NCI-H1417 treated with DMSO at 0.1 percent for 48 hours (cell line): ENCODE measurements around the gene NPAS3.

Experiments used
- DNase-seq: peaks from one replicate; lab custom pipeline; 2025; lab: John Stamatoyannopoulos, UW

Gene NPAS3

DNA sequence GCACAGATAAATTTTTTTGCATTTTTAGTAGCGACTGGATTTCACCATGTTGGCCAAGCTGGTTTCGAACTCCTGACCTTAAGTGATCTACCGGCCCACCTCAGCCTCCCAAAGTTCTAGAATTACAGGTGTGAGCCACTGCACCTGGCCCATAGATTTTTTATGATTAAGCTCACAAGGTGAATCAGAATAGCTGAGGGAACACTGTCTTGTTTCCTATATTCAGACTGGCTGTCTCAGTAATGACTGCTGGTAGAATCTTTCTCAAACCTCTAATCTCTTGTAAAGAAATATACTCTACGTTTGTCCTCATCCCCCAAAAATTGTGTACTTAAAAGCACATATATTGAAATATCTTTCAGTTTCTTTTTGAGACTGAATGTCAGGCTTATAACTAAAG is 650.1 kb downstream of the NPAS3 start:
- DNase-seq: no peak

DNA sequence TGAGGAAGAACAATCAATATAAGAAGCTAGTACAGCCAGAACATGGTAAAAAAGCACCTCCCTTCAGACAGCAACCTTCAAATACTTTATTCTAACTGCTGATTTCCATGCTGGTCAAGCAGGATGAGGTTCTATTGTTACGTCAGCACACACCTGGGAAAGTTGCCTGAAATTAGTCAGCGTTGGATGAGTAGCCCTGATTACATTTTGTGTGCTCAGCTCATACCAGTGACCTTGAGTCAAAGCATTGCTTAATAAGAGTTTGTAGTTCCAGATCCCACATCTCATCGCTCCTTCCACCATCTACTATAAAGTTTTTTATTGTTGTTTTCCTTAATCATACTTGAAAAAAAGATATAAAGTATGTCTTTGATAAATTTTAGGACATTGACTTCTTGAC is 650.7 kb downstream of the NPAS3 start:
- DNase-seq: no peak

DNA sequence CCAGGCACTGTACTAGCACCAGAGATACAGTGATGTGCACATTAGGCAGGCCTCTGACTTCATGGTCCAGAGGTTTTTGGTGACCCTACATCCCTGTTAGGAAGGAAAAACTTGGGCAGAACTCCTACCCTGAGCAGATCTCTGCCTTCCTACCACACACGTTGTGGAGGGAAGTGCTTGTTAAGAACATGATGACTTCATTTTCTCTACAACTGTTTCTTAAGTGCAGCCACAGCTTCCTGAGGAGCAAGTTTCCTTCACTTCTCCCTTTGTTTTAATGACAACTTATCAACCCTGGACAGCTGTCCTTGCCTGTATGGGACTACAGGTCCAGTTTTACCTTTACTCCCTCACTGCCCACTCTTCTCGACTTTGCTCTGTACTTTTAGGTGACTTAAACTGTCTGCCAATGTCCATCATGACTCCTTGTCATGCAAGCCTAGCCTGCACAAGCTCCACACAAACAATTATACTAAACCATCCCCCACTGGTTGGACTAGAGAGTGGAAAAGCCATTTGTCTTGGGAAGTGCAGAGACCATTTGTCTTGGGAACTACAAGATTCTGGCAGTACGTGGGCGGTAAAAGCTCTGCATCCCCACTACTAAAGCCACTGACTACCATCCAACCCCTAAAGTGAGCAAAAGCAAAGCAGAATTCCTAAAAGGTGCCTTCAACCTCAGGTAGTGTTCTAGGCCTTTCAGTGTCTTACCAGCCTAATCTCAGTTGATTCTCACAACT is 652.4 kb downstream of the NPAS3 start:
- DNase-seq: no peak

DNA sequence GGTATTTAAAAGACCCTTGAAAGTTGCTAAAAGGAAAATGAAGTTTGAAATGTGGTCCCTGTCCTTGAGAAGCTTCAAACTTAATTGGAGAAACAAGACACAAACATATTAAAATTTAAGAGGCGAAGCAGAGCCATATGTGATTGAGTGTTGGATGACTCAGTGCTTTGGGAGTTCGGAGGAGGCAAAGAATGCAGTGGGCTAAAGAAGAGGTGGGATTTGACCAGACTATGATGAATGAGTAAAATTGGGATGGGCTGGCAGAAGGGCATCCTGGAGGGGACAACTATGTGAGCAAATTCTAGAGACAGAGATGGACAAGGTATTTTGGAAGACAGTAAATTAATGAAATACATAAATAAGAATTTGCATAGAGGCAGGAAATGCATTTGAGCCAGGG is 653.6 kb downstream of the NPAS3 start:
- no peak for DNase-seq

DNA sequence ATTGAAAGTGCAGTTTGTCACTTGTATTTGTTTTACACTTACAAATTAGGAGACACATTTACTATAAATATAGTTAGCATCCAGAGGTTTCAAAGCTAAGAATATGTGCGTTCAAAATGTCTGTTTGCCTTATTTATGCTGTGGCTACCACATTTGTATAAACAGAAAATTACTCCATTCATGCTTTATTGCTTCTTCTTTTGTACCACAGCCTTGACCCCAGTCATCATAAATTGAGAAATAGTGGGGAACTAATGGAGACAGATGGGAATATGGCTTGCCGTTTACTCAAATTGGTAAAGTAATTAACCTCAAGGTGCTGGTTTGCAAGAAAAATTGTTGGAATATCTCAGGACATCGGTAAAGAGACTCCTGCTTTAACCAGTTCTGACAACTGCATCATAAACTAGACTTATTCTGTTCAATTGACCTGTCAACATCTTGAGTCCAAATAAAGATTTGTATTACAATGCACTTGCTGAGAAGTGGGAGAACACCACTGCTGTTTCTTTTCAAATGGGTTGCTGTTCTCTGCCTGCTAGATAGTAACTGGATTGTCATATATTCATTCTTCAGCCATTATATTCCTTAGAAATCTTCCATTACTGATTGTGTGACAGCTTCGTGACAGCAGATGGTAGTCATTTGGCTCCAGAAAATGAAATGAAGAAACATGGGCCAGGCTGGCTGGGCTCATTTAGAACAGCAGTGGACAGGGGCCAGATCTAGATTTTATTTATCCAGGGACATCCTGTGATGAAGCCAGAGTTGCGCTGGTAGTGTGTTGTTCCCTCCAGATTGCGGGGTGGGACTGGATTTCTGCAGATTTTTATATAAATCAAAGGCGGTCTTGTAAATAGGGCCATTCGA is 657.8 kb downstream of the NPAS3 start:
- DNase-seq: no peak

- no peak for DNase-seq
Observed at GRCh38 chr14:33598582-33598981, 659.9 kb downstream of the NPAS3 start.

DNA sequence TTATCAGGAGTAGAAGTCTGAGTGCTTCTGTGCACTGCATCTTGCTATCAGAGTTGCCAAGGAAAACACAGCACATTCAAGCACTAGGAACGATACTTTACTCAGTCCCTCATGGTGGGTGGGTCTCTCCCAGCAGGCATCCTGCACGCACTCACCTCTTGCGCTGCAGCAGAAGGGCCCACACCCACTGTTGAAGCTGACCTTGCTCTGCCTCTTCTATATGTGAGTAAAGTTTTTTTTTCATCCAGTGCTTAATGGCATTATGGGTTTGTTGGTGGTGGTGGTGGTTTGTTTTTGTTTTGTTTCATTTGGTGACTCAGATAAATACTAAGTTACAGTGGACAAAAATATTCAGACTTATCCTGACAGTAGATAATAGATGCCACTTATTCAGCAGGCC is 663.7 kb downstream of the NPAS3 start:
- no peak for DNase-seq

GRCh38 chr14:33606591-33606990 is 667.9 kb downstream of the NPAS3 start:
- DNase-seq: no peak

- DNase-seq: no peak
Observed at GRCh38 chr14:33609582-33609981, 670.9 kb downstream of the NPAS3 start.

DNA sequence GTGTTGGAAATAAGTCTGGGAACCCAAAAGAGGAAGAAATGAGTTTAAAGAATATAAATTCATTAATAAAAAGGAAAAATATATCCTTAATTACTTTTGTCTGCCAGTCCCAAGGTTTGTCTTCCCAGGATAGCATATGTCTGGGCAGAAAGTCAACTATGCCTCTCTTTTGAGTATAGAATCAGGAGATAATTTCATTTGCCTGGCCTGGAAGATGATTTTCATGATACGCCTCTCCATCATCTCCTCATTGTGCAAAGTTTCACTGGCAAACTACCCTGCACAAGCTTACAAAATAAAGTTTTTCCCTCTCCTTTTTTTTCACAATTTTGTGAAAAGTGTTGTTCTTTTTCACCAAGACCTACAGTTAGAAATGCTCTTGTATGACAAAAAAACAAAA is 671.4 kb downstream of the NPAS3 start:
- DNase-seq: no peak

- no peak for DNase-seq
Observed at GRCh38 chr14:33611405-33612196, 672.9 kb downstream of the NPAS3 start.

DNA sequence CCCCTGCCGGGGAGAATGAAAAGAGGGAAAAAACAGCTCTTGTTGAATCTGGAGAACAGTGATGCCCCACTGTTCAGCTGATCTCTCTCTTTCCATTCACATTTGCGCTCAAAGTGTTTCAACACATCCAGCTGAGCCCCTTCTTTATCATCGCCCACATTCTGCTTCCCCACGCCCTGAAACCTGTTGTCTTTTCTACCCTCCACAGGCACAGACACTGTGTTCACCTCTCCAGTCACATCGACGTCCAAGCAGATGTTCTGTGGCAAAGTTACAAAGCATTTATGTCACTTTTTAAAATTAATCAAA is 673.5 kb downstream of the NPAS3 start:
- no peak for DNase-seq

GRCh38 chr14:33617154-33617553 is 678.5 kb downstream of the NPAS3 start:
- no peak for DNase-seq

- no peak for DNase-seq
Observed at GRCh38 chr14:33618361-33619105, 679.9 kb downstream of the NPAS3 start.

- no peak for DNase-seq
Observed at GRCh38 chr14:33622496-33622895, 683.8 kb downstream of the NPAS3 start.

- DNase-seq: no peak
Observed at GRCh38 chr14:33629792-33630191, 691.1 kb downstream of the NPAS3 start.

DNA sequence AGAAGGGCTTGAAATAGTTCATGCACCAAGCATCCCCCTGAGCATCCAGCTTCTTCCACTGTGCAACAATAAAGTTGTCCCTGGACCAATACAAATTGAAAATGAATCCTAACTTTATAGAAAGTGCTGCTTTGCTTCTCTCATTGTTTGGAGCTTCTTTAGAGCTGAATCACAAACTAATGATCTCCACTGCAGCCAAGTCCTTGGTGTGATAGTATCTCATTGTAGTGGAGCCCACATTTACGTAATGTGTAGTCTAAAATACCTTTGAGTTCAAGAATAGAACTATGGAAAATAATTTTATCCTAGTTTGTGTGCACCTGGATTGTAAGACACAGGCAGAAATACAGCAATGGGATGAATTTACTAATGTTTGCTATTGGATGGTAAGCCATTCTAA is 692.3 kb downstream of the NPAS3 start:
- no peak for DNase-seq

DNA sequence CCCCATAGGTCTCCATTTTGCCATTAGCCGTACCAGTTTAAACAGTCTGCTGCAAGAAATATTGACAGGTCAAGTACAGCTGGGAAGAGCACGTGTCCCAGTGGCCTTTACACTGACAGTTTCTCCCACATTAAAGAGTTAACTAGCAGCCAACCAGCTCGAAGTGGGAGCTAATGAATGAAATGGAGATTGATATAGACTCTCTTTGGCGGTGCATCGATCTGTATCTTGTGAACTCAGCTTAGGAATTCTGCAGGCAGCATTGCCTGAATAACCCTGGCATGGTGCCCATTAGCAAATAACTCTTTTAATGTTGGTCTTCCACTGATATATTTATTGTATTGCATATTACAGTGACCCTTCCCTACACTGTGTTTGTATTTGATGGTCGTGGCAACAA is 692.8 kb downstream of the NPAS3 start:
- no peak for DNase-seq

GRCh38 chr14:33634631-33635030 is 696.0 kb downstream of the NPAS3 start:
- no peak for DNase-seq

- DNase-seq: no peak
Observed at GRCh38 chr14:33636716-33637115, 698.0 kb downstream of the NPAS3 start.

DNA sequence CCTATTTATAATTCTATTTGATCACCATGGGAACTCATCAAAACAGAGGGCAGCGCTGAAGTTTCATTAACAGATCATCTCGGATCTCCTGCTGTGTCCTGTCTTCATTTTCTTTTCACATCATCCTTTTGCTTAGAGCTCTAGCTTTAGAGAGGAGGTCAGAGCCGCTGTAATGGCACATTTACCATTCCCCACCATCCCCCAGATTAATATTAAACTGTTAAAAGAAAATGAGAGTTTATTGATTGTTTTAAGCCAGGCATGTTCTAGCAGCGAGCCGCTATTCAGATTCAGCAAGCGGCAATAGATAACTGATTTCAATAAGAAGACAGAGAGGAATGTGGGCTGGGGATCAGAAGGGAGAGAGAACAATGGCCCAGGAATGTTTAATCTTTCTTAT is 703.4 kb downstream of the NPAS3 start:
- no peak for DNase-seq

- DNase-seq: no peak
Observed at GRCh38 chr14:33642691-33643244, 704.1 kb downstream of the NPAS3 start.
